Spleen (tissue), 11 donors: Measurements from ENCODE around the gene ITGAE. TPM values are rescaled to one million over a fixed set of nuclear protein-coding genes. Genes with fewer than 3 reads are reported as not detected.
A peak's percentile ranks its signal among the peaks of the same experiment; 100 is the strongest.

ENCODE experiments used
- DNase-seq: peaks from one replicate; pipeline ENCODE4 v3.0.0-alpha.2; 2020
- H3K27ac ChIP-seq, 8 donors: fragments of 200-600 bp; sonication (generic) in 7 of 8; 1 replicate in 4 of 8; 2 replicates in 4 of 8; pipeline versions ENCODE4 v1.5.0 to v1.8.0; 2016 to 2021; ENCODE audit warnings: inconsistent platforms in 4 of 8, mild to moderate bottlenecking in 4 of 8, moderate library complexity in 1 of 8
- H3K27me3 ChIP-seq, 7 donors: fragments of 200-600 bp; sonication (generic) in 6 of 7; replicated peaks in 1 of 7; 1 replicate in 4 of 7; 2 replicates in 3 of 7; pipeline versions ENCODE4 v1.5.0 to v1.8.0; 2016 to 2021; ENCODE audit warnings: inconsistent platforms in 3 of 7, mild to moderate bottlenecking in 1 of 7
- H3K36me3 ChIP-seq, 6 donors: fragments of 200-600 bp; sonication (generic) in 5 of 6; 1 replicate in 4 of 6; 2 replicates in 2 of 6; pipeline versions ENCODE4 v1.5.0 to v1.8.0; 2016 to 2021; ENCODE audit warnings: inconsistent platforms in 2 of 6
- H3K4me1 ChIP-seq, 6 donors: fragments of 200-600 bp; sonication (generic) in 5 of 6; 1 replicate in 3 of 6; 2 replicates in 3 of 6; pipeline versions ENCODE4 v1.5.0 to v1.8.0; 2016 to 2021; ENCODE audit warnings: inconsistent platforms in 3 of 6
- H3K4me3 ChIP-seq, 8 donors: fragments of 200-600 bp; sonication (generic) in 7 of 8; 1 replicate in 4 of 8; 2 replicates in 4 of 8; pipeline versions ENCODE4 v1.5.0 to v1.8.0; 2016 to 2021; ENCODE audit warnings: inconsistent platforms in 4 of 8, mild to moderate bottlenecking in 4 of 8, moderate library complexity in 2 of 8
- H3K9me3 ChIP-seq, 8 donors: fragments of 200-600 bp; sonication (generic) in 7 of 8; 1 replicate in 4 of 8; 2 replicates in 4 of 8; pipeline versions ENCODE4 v1.5.0 to v1.8.0; 2016 to 2021; ENCODE audit warnings: inconsistent platforms in 4 of 8
- POLR2A ChIP-seq, 3 donors: fragments of 450-650 bp; IDR thresholded peaks; one replicate each; pipeline ENCODE4 v1.5.1; 2017; ENCODE audit warnings: antibody characterized with exemption in 3 of 3, mild to moderate bottlenecking in 1 of 3
- POLR2AphosphoS5 ChIP-seq, 3 donors: sonication (generic); formaldehyde crosslinking; IDR thresholded peaks; one replicate each; pipeline ENCODE4 v1.5.1; 2017; ENCODE audit warnings: antibody characterized with exemption in 3 of 3
- whole genome bisulfite sequencing, 5 donors: extraction: QIAGEN DNeasy Blood & Tissue Kit in 3 of 5; methylation state at CpG; one replicate each; pipeline versions ENCODE4 v1.1.5 to v1.1.7; 2013 to 2018; 5-methylcytosine and 5-hydroxymethylcytosine counted together
- intact Hi-C: fragments of 100-400 bp; cut with DNase I; formaldehyde crosslinking; loops from one replicate; pipeline ENCODE4 v1.15.0; 2023; ENCODE audit warnings: low total_unique reads
- polyA plus RNA-seq, 3 donors: library from polyadenylated mRNA; stranded (reverse); fragments of 200-250 nt; gene quantifications; one replicate each; pipeline ENCODE4 v1.2.1, GENCODE V29; 2013
- total RNA-seq, 7 donors: library from RNA; depleted of rRNA in 3 of 7; stranded (reverse); fragments of >200 nt in 3 of 7; fragmentation: NEBNext Ultra II Directional in 4 of 7; extraction: Animal tissue kit (Norgen Biotek cat#: 25700) in 4 of 7; gene quantifications; one replicate each; pipeline versions ENCODE4 v1.1.0 to v1.2.1, GENCODE V29; 2016 to 2021
- TF ChIP-seq, protein P1 (sequence below), 11 experiments: fragments of 200-600 bp in 7 of 11; fragments of 450-650 bp in 4 of 11; sonication (generic) in 4 of 11; IDR thresholded peaks in 8 of 11; conservative IDR thresholded peaks in 3 of 11; 1 replicate in 7 of 11; 2 replicates in 4 of 11; pipeline versions ENCODE4 v1.4.0 to v1.8.0; 2016 to 2021; ENCODE audit warnings: antibody characterized with exemption in 11 of 11, inconsistent platforms in 4 of 11, mild to moderate bottlenecking in 1 of 11
- donor health status: healthy with polysubstance abuse.
- donor health status: DM: no; HTN: no; CAD: no; lungs with moderate emphysema.
- donor health status: DM: no; HTN: no; CAD: no.
- donor health status: Bipolar disorder and iron deficiency.
- donor health status: healthy.
- donor health status: DM: no; HTN: no; CAD: no.
- donor health status: DM: yes; HTN: yes; CAD: no.

The ITGAE gene
- total and polyA plus RNA-seq, 10 donors = 20.3 to 91.1 (median 28.2) TPM

DNA sequence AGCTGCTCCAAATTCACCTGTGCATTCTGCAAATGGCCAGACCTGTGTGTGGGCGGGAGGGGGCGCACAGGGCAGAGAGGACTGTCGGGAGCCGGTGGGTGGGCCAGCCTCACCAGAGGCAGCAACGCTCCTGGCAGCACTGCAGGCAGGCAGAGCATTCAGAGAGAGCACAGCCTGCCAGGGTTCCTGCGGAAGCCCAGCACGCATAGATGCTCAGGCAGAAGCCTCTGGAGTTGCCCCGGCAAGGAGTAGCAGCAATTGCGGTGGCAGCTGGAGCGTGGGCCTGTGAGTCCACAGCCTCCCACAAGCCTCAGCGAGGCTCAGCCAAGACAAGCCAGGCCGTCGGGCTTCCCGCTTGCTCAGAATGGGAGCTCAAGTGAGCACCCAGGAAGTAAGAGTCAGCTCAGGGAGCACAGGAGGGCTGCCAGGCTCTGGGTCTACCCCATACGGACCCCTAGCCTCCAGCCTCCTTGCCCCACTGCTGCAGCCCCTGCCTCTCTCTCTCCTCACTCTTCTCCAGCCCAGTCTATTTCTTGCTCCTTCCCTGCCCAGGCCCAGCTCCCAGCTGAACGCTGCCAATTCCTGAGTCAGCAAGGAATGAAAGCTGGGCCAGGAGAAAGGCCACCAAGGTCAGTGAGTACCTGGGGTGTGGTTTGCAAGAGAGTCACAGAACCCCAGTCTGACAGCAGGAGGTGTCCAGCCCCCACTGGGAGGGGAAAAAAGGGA is 122.7 kb downstream of the ITGAE start:
- H3K27ac ChIP-seq = no peak overlapping the region
- intact Hi-C loops = no loop called here
- H3K4me1 ChIP-seq = peaks cover 0 to 43% (median 13%) of the 10 kb centered on the region in 6 donors
- H3K4me3 ChIP-seq = no peak overlapping the region
- 76 to 90% (median 84%) methylated on average over 8 to 16 of the region's 16 CpGs for WGBS, 5 donors
- H3K36me3 ChIP-seq = peaks cover 0 to 66% (median 23%) of the 10 kb centered on the region in 6 donors
- no peak for DNase-seq
- H3K9me3 ChIP-seq = no peaks in the 10 kb centered on the region
- TF ChIP-seq, protein P1, sequence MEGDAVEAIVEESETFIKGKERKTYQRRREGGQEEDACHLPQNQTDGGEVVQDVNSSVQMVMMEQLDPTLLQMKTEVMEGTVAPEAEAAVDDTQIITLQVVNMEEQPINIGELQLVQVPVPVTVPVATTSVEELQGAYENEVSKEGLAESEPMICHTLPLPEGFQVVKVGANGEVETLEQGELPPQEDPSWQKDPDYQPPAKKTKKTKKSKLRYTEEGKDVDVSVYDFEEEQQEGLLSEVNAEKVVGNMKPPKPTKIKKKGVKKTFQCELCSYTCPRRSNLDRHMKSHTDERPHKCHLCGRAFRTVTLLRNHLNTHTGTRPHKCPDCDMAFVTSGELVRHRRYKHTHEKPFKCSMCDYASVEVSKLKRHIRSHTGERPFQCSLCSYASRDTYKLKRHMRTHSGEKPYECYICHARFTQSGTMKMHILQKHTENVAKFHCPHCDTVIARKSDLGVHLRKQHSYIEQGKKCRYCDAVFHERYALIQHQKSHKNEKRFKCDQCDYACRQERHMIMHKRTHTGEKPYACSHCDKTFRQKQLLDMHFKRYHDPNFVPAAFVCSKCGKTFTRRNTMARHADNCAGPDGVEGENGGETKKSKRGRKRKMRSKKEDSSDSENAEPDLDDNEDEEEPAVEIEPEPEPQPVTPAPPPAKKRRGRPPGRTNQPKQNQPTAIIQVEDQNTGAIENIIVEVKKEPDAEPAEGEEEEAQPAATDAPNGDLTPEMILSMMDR (IDR thresholded peaks at IDR 0.05 in 8 of 11, conservative IDR thresholded peaks at IDR 0.05 in 3 of 11) = no peak
- peak in 1 of 3 donors; percentile 66 for TF ChIP-seq POLR2AphosphoS5 (IDR thresholded peaks at IDR 0.05)
- H3K27me3 ChIP-seq = no peaks in the 10 kb centered on the region

GRCh38 chr17:3675886-3676285 is 125.1 kb downstream of the ITGAE start:
- Histone ChIP-seq H3K9me3 (no peaks in the 10 kb centered on the region), H3K4me3 (no peak overlapping the region), H3K4me1 (peaks cover 0 to 30% (median 5%) of the 10 kb centered on the region in 6 donors), H3K27ac (no peak overlapping the region), H3K27me3 (no peaks in the 10 kb centered on the region), H3K36me3 (peaks cover 0 to 62% (median 28%) of the 10 kb centered on the region in 6 donors)
- intact Hi-C loops = no loop called here
- TF ChIP-seq, protein P1 (IDR thresholded peaks at IDR 0.05 in 8 of 11, conservative IDR thresholded peaks at IDR 0.05 in 3 of 11) = no peak
- TF ChIP-seq POLR2A (IDR thresholded peaks at IDR 0.05) (no peak), POLR2AphosphoS5 (IDR thresholded peaks at IDR 0.05) (peak; percentile 27 to 60 (median 30))
- DNase-seq = no peak
- WGBS, 5 donors = 86 to 90% (median 89%) methylated on average over 11 of the region's 11 CpGs

DNA sequence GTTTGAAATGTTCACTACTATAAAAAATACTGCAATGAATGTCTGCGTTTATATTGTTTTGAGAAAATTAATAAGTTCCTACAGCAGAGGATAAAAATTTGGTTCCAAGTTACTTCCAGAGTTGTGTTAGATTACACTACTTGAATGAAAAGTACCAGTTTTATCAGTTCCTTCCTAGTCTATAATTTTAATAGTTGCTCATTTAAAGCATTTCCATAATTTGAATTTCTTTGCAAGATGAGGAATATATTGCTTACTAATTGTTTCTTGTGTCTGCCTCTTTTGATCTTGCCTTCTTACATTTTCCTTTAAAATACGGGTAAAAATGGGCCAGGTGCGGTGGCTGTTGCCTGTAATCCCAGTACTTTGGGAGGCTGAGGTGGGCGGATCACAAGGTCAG is 128.4 kb downstream of the ITGAE start:
- no peak for TF ChIP-seq POLR2AphosphoS5 (IDR thresholded peaks at IDR 0.05)
- intact Hi-C loops = no loop called here
- H3K36me3 ChIP-seq = peaks cover 0 to 46% (median 12%) of the 10 kb centered on the region in 6 donors

GRCh38 chr17:3669548-3669947 is 131.4 kb downstream of the ITGAE start:
- intact Hi-C loops = no loop called here
- WGBS, 5 donors = 51 to 63% (median 57%) methylated on average over 12 of the region's 12 CpGs
- no peak for TF ChIP-seq POLR2AphosphoS5 (IDR thresholded peaks at IDR 0.05)
- no peak for TF ChIP-seq POLR2A (IDR thresholded peaks at IDR 0.05)
- TF ChIP-seq, protein P1 (IDR thresholded peaks at IDR 0.05 in 8 of 11, conservative IDR thresholded peaks at IDR 0.05 in 3 of 11) = no peak
- H3K27ac ChIP-seq = peak overlapping the region in 5 of 8 donors; percentile 88 to 95 (median 92)
- no peaks in the 10 kb centered on the region for H3K27me3 ChIP-seq
- peak overlapping the region; percentile 73 to 99 (median 88) for H3K4me3 ChIP-seq
- H3K9me3 ChIP-seq = no peaks in the 10 kb centered on the region
- peaks cover 15 to 57% (median 38%) of the 10 kb centered on the region in 6 donors for H3K4me1 ChIP-seq
- DNase-seq = no peak
- peaks cover 0 to 32% (median 5%) of the 10 kb centered on the region in 6 donors for H3K36me3 ChIP-seq

More for the DNA sequence above, 128.4 kb downstream of the ITGAE start:
- no peak for DNase-seq
- no peak overlapping the region for H3K27ac ChIP-seq
- peaks cover 7 to 40% (median 25%) of the 10 kb centered on the region in 6 donors for H3K4me1 ChIP-seq
- no peaks in the 10 kb centered on the region for H3K27me3 ChIP-seq
- H3K4me3 ChIP-seq = no peak overlapping the region
- no peaks in the 10 kb centered on the region for H3K9me3 ChIP-seq
- 89 to 95% (median 94%) methylated on average over 4 of the region's 4 CpGs for WGBS, 5 donors
